Mesenchymal stem cell (in vitro differentiated cells and primary cell): ENCODE data around the gene UNC93B1.
A peak's percentile ranks its signal among the peaks of the same experiment; 100 is the strongest.

Experiments
- DNase-seq: peaks from one replicate; pipeline ENCODE4 v3.0.0-alpha.2; 2013
- H2AFZ ChIP-seq: one replicate; pipeline ENCODE4 v1.6.1; 2013; ENCODE audit warnings: low read depth, mild to moderate bottlenecking, control low read depth, inconsistent platforms, low read length, moderate library complexity
- H2AK5ac ChIP-seq: 2 replicates; pipeline ENCODE4 v1.6.1; 2013; ENCODE audit warnings: low read length, moderate library complexity, mild to moderate bottlenecking, inconsistent platforms; ENCODE audit not compliant: severe bottlenecking
- H2BK120ac ChIP-seq: one replicate; pipeline ENCODE4 v1.6.1; 2013; ENCODE audit warnings: low read depth, mild to moderate bottlenecking, inconsistent platforms, low read length, moderate library complexity
- H2BK12ac ChIP-seq, 2 experiments: one replicate each; pipeline ENCODE4 v1.6.1; 2013; ENCODE audit warnings: inconsistent platforms in 2 of 2, low read length in 2 of 2, mild to moderate bottlenecking in 2 of 2, moderate library complexity in 2 of 2, control low read depth in 1 of 2
- H2BK15ac ChIP-seq: one replicate; pipeline ENCODE4 v1.6.1; 2013; ENCODE audit warnings: mild to moderate bottlenecking, low read depth, inconsistent platforms; ENCODE audit not compliant: poor library complexity, severe bottlenecking
- H2BK5ac ChIP-seq: 2 replicates; pipeline ENCODE4 v1.6.1; 2013; ENCODE audit warnings: low read depth, mild to moderate bottlenecking, low read length, control low read depth, inconsistent platforms; ENCODE audit not compliant: poor library complexity, severe bottlenecking
- H3K14ac ChIP-seq, 2 experiments: one replicate each; pipeline ENCODE4 v1.6.1; 2013; ENCODE audit warnings: inconsistent platforms in 2 of 2, low read length in 2 of 2, control low read depth in 1 of 2, mild to moderate bottlenecking in 1 of 2, moderate library complexity in 1 of 2
- H3K18ac ChIP-seq, 2 experiments: one replicate each; pipeline ENCODE4 v1.6.1; 2013; ENCODE audit warnings: inconsistent platforms in 2 of 2, low read length in 2 of 2, control low read depth in 1 of 2, low read depth in 1 of 2, mild to moderate bottlenecking in 1 of 2
- H3K23ac ChIP-seq, 2 experiments: one replicate each; pipeline ENCODE4 v1.6.1; 2013; ENCODE audit warnings: inconsistent platforms in 2 of 2, low read length in 2 of 2, mild to moderate bottlenecking in 2 of 2, moderate library complexity in 2 of 2, control low read depth in 1 of 2
- H3K27ac ChIP-seq: 2 replicates; pipeline ENCODE4 v1.5.1; 2013; ENCODE audit warnings: mild to moderate bottlenecking, moderate library complexity, low read length, control low read depth, inconsistent platforms; ENCODE audit not compliant: poor library complexity, severe bottlenecking
- H3K27me3 ChIP-seq, 2 experiments: 2 replicates each; pipeline versions ENCODE4 v1.6.1 to v1.7.0; 2013; ENCODE audit warnings: low read length in 2 of 2, mild to moderate bottlenecking in 2 of 2, moderate library complexity in 2 of 2, control low read depth in 1 of 2, inconsistent platforms in 1 of 2; ENCODE audit not compliant: control insufficient read depth in 1 of 2, insufficient read depth in 1 of 2
- H3K36me3 ChIP-seq, 2 experiments: 2 replicates each; pipeline versions ENCODE4 v1.6.1 to v1.7.0; 2013; ENCODE audit warnings: low read length in 2 of 2, control low read depth in 1 of 2, inconsistent platforms in 1 of 2, low read depth in 1 of 2, mild to moderate bottlenecking in 1 of 2; ENCODE audit not compliant: insufficient read depth in 2 of 2, control insufficient read depth in 1 of 2
- H3K4ac ChIP-seq, 2 experiments: one replicate each; pipeline ENCODE4 v1.6.1; 2013; ENCODE audit warnings: inconsistent platforms in 2 of 2, low read length in 2 of 2, mild to moderate bottlenecking in 2 of 2, moderate library complexity in 2 of 2, control low read depth in 1 of 2, low read depth in 1 of 2
- H3K4me1 ChIP-seq: 2 replicates; pipeline ENCODE4 v1.6.1; 2013; ENCODE audit warnings: low read depth, low read length, control low read depth; ENCODE audit not compliant: control insufficient read depth, insufficient read depth
- H3K4me2 ChIP-seq: 2 replicates; pipeline ENCODE4 v1.6.1; 2013; ENCODE audit warnings: low read length, mild to moderate bottlenecking, inconsistent platforms; ENCODE audit not compliant: poor library complexity, severe bottlenecking
- H3K4me3 ChIP-seq, 2 experiments: 2 replicates each; pipeline versions ENCODE4 v1.5.1 to v1.7.0; 2013; ENCODE audit warnings: low read length in 2 of 2, mild to moderate bottlenecking in 2 of 2, control low read depth in 1 of 2, low read depth in 1 of 2; ENCODE audit not compliant: insufficient read depth in 1 of 2
- H3K79me1 ChIP-seq: replicated peaks from 2 replicates; pipeline ENCODE4 v1.6.1; 2013; ENCODE audit warnings: mild to moderate bottlenecking, control low read depth, low read length, inconsistent platforms; ENCODE audit not compliant: poor library complexity, severe bottlenecking
- H3K9ac ChIP-seq: 2 replicates; pipeline ENCODE4 v1.7.0; 2013; ENCODE audit warnings: mild to moderate bottlenecking, low read length, moderate library complexity
- H3K9me3 ChIP-seq: 2 replicates; pipeline ENCODE4 v1.7.0; 2013; ENCODE audit warnings: mild to moderate bottlenecking, low read length; ENCODE audit not compliant: control insufficient read depth
- H4K8ac ChIP-seq: one replicate; pipeline ENCODE4 v1.6.1; 2013; ENCODE audit warnings: inconsistent platforms, mild to moderate bottlenecking, low read length, moderate library complexity
- H4K91ac ChIP-seq: one replicate; pipeline ENCODE4 v1.6.1; 2013; ENCODE audit warnings: mild to moderate bottlenecking, low read length, inconsistent platforms
- WGBS: methylation state at CpG from one replicate; pipeline ENCODE4 v1.1.7; 2013; ENCODE audit warnings: mixed read lengths; 5-methylcytosine and 5-hydroxymethylcytosine counted together

UNC93B1 gene

GRCh38 chr11:68042219-68043028 is 38.5 kb upstream of the UNC93B1 start:
- no peak overlapping the region for H2BK5ac ChIP-seq
- H3K9me3 ChIP-seq, result no peaks in the 10 kb centered on the region
- H4K91ac ChIP-seq, result no peak overlapping the region
- H3K27ac ChIP-seq, result peak overlapping the region; percentile 37
- H3K36me3 ChIP-seq, result peaks cover 31 to 62% of the 10 kb centered on the region in 2 experiments
- H3K18ac ChIP-seq, result peak overlapping the region; percentile 37 to 62
- H3K4me2 ChIP-seq, result no peak overlapping the region
- H3K4me3 ChIP-seq, result no peak overlapping the region
- peak overlapping the region; percentile 29 to 74 for H3K4ac ChIP-seq
- H2BK120ac ChIP-seq, result peak overlapping the region; percentile 64
- H3K4me1 ChIP-seq, result peaks cover 70% of the 10 kb centered on the region
- H2BK12ac ChIP-seq, result peak overlapping the region; percentile 12 to 29
- H3K79me1 ChIP-seq, result peaks cover 13% of the 10 kb centered on the region
- no peak overlapping the region for H3K9ac ChIP-seq
- no peak overlapping the region for H2AFZ ChIP-seq
- peak overlapping the region; percentile 76 for H2AK5ac ChIP-seq
- no peak overlapping the region for H3K14ac ChIP-seq
- no peak overlapping the region for H3K23ac ChIP-seq
- no peak overlapping the region for H2BK15ac ChIP-seq
- no peak overlapping the region for H4K8ac ChIP-seq
- WGBS, result 92% methylated on average over 23 of the region's 27 CpGs
- DNase-seq, result no peak
- H3K27me3 ChIP-seq, result no peaks in the 10 kb centered on the region

DNA sequence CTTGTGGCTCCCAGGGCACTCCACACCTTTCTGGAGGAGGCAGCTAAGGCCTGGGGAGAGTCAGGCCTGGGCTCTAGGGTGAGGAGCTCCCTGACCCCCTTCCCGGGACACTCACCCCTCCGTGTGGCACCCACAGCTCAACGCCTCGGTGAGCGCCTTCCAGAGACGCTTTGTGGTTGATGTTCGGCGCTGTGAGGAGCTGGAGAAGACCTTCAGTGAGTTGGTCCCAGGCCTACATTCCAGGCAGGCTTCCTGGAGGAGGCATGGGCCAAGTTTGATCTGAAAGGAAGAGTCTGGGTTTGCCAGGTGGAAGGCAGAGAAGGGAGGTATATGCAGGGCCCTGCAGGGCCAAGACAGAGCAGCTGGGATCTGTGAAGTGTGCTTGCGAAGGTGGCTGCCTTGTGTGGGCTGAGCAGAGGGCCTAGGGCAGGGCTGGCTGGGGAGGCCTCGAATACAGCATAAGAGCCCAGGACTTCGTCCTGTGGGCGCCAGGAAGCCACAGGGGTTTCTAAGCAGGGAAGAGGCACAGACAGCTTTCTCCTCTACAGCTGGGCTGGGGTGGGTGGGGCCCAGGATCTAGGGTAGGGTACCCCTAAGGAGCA is 37.8 kb upstream of the UNC93B1 start:
- H3K27ac ChIP-seq, result peak overlapping the region; percentile 33
- H3K36me3 ChIP-seq, result peaks cover 31 to 59% of the 10 kb centered on the region in 2 experiments
- H4K8ac ChIP-seq, result no peak overlapping the region
- no peak overlapping the region for H2BK120ac ChIP-seq
- H2BK12ac ChIP-seq, result no peak overlapping the region
- H3K4ac ChIP-seq, result peak overlapping the region; percentile 1 to 49
- no peaks in the 10 kb centered on the region for H3K9me3 ChIP-seq
- H4K91ac ChIP-seq, result peak overlapping the region; percentile 37
- H2AFZ ChIP-seq, result no peak overlapping the region
- peak overlapping the region; percentile 21 for H2AK5ac ChIP-seq
- no peak for DNase-seq
- H3K4me2 ChIP-seq, result no peak overlapping the region
- H2BK5ac ChIP-seq, result no peak overlapping the region
- no peaks in the 10 kb centered on the region for H3K27me3 ChIP-seq
- no peak overlapping the region for H3K4me3 ChIP-seq
- no peak overlapping the region for H3K14ac ChIP-seq
- WGBS, result 92% methylated on average over 12 of the region's 12 CpGs
- H3K9ac ChIP-seq, result peak overlapping the region; percentile 36
- H3K79me1 ChIP-seq, result peaks cover 16% of the 10 kb centered on the region
- H3K4me1 ChIP-seq, result peaks cover 70% of the 10 kb centered on the region
- no peak overlapping the region for H3K18ac ChIP-seq
- no peak overlapping the region for H3K23ac ChIP-seq
- no peak overlapping the region for H2BK15ac ChIP-seq

DNA sequence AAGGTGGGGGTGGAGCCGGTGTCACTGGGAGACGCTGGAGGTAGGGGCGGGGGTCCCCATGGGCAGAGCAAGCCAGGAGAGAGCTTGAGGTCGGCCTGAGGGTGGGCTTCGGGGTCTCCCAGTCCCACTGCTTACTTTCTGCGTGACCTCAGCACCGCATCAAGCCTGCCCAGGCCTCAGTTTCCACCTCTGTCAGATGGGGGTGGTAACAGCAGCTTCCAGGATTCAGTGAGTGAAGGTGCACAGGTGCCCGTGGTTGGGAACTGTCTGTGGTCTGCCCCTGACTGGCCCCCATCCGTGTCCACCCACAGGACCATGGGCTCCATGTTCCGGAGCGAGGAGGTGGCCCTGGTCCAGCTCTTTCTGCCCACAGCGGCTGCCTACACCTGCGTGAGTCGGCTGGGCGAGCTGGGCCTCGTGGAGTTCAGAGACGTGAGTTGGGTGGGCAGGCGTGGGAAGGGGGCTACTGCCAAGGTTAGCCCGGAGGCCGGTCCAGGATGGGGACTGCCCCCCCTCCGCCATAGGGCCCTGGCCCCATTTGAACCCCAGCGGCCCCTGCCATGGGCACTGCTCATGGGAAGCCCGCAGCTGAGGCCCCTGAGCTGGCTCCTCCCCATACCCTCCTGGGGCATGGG is 37.2 kb upstream of the UNC93B1 start:
- peak overlapping the region; percentile 86 for H3K4me2 ChIP-seq
- peaks cover 17% of the 10 kb centered on the region for H3K79me1 ChIP-seq
- H3K23ac ChIP-seq, result peak overlapping the region in 1 of 2 experiments; percentile 28
- peak overlapping the region; percentile 90 to 98 for H3K4ac ChIP-seq
- peak overlapping the region in 1 of 2 experiments; percentile 94 for H3K14ac ChIP-seq
- peak overlapping the region; percentile 90 to 95 for H3K18ac ChIP-seq
- H3K27ac ChIP-seq, result peak overlapping the region; percentile 73
- peak overlapping the region; percentile 60 for H2BK5ac ChIP-seq
- H3K27me3 ChIP-seq, result no peaks in the 10 kb centered on the region
- no peak for DNase-seq
- H2BK15ac ChIP-seq, result peak overlapping the region; percentile 63
- WGBS, result 88% methylated on average over 22 of the region's 23 CpGs
- peaks cover 70% of the 10 kb centered on the region for H3K4me1 ChIP-seq
- H3K9ac ChIP-seq, result peak overlapping the region; percentile 95
- peak overlapping the region; percentile 95 for H2AK5ac ChIP-seq
- H4K8ac ChIP-seq, result peak overlapping the region; percentile 87
- peak overlapping the region; percentile 94 for H4K91ac ChIP-seq
- H2BK12ac ChIP-seq, result peak overlapping the region; percentile 4 to 59
- H3K4me3 ChIP-seq, result peak overlapping the region; percentile 52 to 91
- H3K36me3 ChIP-seq, result peaks cover 29 to 59% of the 10 kb centered on the region in 2 experiments
- H3K9me3 ChIP-seq, result no peaks in the 10 kb centered on the region
- no peak overlapping the region for H2AFZ ChIP-seq
- peak overlapping the region; percentile 89 for H2BK120ac ChIP-seq
